GM19193 (cell line): ENCODE measurements around the gene HIPK3.

Experiments
- POLR2A ChIP-seq: IDR thresholded peaks from 4 replicates; pipeline ENCODE4 v1.6.1; 2011; ENCODE audit not compliant: insufficient read depth, insufficient read length; ENCODE audit errors: extremely low read depth

The HIPK3 gene

DNA sequence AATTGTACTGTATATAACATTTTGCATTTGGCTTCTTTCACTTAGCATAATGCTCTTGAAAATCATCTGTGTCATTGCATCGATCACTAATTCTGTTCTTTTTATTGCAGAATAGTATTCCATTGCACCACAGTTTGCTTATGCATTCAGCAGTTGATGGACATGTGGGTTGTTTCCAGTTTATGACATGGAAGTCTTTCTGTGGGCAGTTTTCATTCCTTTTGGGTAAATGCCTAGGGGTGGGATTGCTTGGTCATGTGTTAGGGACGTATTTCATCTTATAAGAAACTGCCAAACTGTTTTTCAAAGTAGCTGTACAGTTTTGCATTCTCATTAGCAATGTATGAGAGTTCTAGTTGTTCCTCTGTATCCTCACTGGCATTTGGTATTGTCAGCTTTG lies 127.0 kb downstream of the HIPK3 start:
- no peak for TF ChIP-seq POLR2A

- TF ChIP-seq POLR2A: no peak
Observed at GRCh38 chr11:33387581-33387980, 130.4 kb downstream of the HIPK3 start.

DNA sequence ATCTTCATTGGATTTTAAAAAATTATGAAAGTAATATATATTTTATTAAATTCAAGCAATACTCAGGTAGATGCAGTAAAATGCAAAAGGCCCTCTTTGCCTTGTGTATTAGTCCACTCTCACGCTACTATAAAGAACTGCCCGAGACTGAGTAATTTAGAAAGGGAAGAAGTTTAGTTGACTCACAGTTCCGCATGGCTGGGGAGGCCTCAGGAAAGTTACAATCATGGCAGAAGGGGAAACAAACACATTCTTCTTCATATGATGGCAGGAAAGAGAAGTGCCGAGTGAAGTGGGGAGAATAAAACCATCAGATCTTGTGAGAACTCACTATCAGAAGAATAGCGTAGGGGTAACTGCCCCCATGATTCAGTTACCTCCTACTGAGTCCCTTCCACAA lies 130.8 kb downstream of the HIPK3 start:
- TF ChIP-seq POLR2A: no peak

GRCh38 chr11:33388793-33389525 lies 131.8 kb downstream of the HIPK3 start:
- no peak for TF ChIP-seq POLR2A

- no peak for TF ChIP-seq POLR2A
Observed at GRCh38 chr11:33389635-33390034, 132.5 kb downstream of the HIPK3 start.

- no peak for TF ChIP-seq POLR2A
Observed at GRCh38 chr11:33390944-33391892, 134.0 kb downstream of the HIPK3 start.

DNA sequence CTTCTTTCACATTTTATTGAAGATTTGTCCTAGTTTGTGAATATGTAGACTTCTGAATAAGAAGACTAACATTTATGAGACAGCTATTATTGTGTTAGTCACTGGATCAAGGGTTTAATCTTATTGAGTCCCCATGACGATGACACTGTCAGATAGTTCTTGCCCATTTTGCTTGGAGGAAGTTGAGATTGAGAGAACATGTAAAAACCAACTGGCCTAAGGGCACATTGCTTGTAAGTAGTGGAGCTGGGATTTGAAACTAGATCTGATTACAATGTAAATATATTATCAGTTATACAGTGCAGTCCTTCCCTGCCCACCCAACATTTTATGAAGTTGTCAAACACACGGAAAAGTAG lies 134.7 kb downstream of the HIPK3 start:
- no peak for TF ChIP-seq POLR2A

DNA sequence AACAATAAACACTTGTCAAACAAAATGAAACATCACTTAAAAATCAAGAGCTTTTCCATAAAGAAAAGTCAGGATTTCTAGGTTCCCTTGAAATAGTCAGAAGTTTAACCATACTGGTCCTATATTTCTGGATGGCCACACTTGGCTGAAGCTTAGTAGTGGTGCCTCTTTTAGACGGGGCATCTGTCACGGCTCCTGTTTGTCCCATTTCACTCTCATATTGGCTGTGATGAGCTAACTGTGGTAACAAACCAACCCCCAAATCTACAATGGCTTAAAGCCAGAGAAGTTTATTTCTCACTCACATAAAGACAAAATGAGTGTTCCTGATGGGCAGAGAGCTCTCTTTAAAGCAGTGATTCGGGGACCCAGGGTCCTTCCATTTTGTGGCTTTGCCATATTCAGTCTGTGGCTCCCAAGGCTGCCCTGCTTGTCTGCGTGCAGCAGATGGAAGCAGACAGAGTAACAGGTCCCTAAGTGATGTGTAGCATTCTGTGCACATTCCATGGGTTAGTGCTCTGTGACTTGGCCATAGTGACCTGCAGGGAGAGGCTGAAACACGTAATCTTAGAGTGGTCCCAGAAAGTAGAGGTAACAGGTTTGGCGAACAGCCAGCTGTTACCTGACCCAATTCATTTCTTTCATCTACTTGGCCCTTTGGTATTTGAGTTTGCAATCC lies 137.4 kb downstream of the HIPK3 start:
- TF ChIP-seq POLR2A: no peak

- TF ChIP-seq POLR2A: no peak
Observed at GRCh38 chr11:33396361-33396760, 139.2 kb downstream of the HIPK3 start.

- no peak for TF ChIP-seq POLR2A
Observed at GRCh38 chr11:33399421-33399820, 142.2 kb downstream of the HIPK3 start.

DNA sequence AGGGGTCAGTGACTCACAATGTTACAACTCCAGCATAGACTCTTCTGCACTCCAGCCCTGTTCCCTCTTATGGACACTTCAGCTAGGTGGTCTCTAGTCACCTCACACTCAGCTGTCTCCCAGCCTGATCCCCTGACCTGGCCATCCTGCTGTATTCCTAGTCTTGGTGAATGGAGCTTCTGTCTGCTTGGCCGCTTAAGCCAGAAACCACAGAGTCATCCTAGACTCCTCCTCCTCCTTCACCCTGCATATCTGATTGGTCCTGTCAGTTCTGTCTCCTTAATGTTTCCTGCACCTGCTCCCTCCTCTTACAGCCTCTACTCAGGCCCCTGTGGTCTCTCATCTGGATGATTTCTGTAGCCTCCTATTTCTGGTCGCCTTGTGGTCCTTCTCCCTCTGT lies 144.9 kb downstream of the HIPK3 start:
- no peak for TF ChIP-seq POLR2A

GRCh38 chr11:33403344-33403743 lies 146.2 kb downstream of the HIPK3 start:
- TF ChIP-seq POLR2A: no peak

DNA sequence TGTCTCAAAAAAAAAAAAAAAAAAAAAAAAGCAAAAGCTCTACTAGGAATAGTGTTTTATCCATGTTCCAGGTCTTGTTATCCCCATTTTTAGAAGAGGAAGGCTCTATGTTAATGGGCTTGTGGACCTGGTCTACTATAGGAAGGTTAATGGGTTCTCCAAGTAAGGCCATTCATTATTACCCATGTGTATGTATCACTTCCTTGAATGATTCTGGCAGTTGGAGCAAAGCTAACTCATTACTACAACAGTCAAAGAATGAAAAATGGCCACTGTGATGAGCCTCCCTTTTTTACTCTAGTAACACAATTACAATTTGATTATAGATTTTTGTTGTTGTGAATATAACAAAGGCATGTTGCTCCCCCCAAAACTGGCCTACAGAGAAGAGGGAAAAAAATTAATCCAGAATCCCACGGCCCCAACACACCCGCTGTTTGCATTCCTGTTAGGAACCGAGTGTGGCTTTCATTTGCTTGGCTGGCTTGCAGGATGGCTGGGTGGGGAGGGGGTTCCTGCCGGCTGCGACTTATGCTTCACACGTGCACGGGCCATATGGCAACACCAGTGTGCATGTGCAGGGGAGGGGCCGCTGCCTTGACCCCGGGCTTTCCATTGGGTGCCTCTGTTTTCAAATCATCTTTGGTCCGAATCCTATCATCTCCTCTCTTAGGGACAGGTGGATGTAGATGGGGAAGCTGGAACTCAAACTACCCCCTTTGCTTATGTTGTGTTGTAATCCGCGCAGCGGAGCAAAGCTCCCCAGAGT lies 148.8 kb downstream of the HIPK3 start:
- no peak for TF ChIP-seq POLR2A
